Trophoblast cell (in vitro differentiated cells and primary cell): ENCODE data around the gene ADCY2.
A peak's percentile ranks its signal among the peaks of the same experiment; 100 is the strongest.

Experiments
- DNase-seq, 2 donors: peaks; one replicate each; pipeline ENCODE4 v3.0.0-alpha.2; 2016
- H2AFZ ChIP-seq: 2 replicates; pipeline ENCODE4 v1.6.1; 2013; ENCODE audit warnings: low read length, moderate library complexity, mild to moderate bottlenecking; ENCODE audit not compliant: insufficient read depth, poor library complexity
- H2AK5ac ChIP-seq: 2 replicates; pipeline ENCODE4 v1.6.1; 2013; ENCODE audit warnings: mild to moderate bottlenecking, low read length
- H2BK120ac ChIP-seq: 2 replicates; pipeline ENCODE4 v1.6.1; 2013; ENCODE audit warnings: low read length, mild to moderate bottlenecking, moderate library complexity; ENCODE audit not compliant: insufficient read depth, poor library complexity
- H2BK12ac ChIP-seq: 2 replicates; pipeline ENCODE4 v1.6.1; 2013; ENCODE audit warnings: mild to moderate bottlenecking, low read length, moderate library complexity
- H2BK5ac ChIP-seq: 2 replicates; pipeline ENCODE4 v1.6.1; 2013; ENCODE audit warnings: low read length, low read depth, moderate library complexity, mild to moderate bottlenecking; ENCODE audit not compliant: poor library complexity
- H3K14ac ChIP-seq: 2 replicates; pipeline ENCODE4 v1.6.1; 2013; ENCODE audit warnings: mild to moderate bottlenecking, low read length
- H3K18ac ChIP-seq: 2 replicates; pipeline ENCODE4 v1.6.1; 2013; ENCODE audit warnings: mild to moderate bottlenecking, low read length
- H3K23ac ChIP-seq: 2 replicates; pipeline ENCODE4 v1.6.1; 2013; ENCODE audit warnings: low read length
- H3K27ac ChIP-seq: 2 replicates; pipeline ENCODE4 v1.5.1; 2013; ENCODE audit warnings: low read depth, mild to moderate bottlenecking, inconsistent platforms, low read length, moderate library complexity
- H3K27me3 ChIP-seq: 2 replicates; pipeline ENCODE4 v1.6.1; 2013; ENCODE audit warnings: inconsistent platforms, mild to moderate bottlenecking, low read length, moderate library complexity; ENCODE audit not compliant: insufficient read depth
- H3K36me3 ChIP-seq, 2 experiments: 1 replicate in 1 of 2; 2 replicates in 1 of 2; pipeline ENCODE4 v1.6.1; 2013; ENCODE audit warnings: low read length in 2 of 2, mild to moderate bottlenecking in 2 of 2, moderate library complexity in 1 of 2; ENCODE audit not compliant: insufficient read depth in 2 of 2, control insufficient read depth in 1 of 2
- H3K4ac ChIP-seq: 2 replicates; pipeline ENCODE4 v1.6.1; 2013; ENCODE audit warnings: low read depth, mild to moderate bottlenecking, low read length, moderate library complexity
- H3K4me1 ChIP-seq, 2 experiments: 1 replicate in 1 of 2; 2 replicates in 1 of 2; pipeline ENCODE4 v1.6.1; 2013; ENCODE audit warnings: low read length in 2 of 2, mild to moderate bottlenecking in 2 of 2, moderate library complexity in 1 of 2; ENCODE audit not compliant: insufficient read depth in 2 of 2, control insufficient read depth in 1 of 2
- H3K4me2 ChIP-seq: 2 replicates; pipeline ENCODE4 v1.6.1; 2013; ENCODE audit warnings: inconsistent platforms, mild to moderate bottlenecking, low read length, moderate library complexity
- H3K4me3 ChIP-seq: 2 replicates; pipeline ENCODE4 v1.5.1; 2013; ENCODE audit warnings: mild to moderate bottlenecking, low read depth, low read length, inconsistent platforms
- H3K79me1 ChIP-seq: one replicate; pipeline ENCODE4 v1.6.1; 2013; ENCODE audit warnings: low read length
- H3K79me2 ChIP-seq: 2 replicates; pipeline ENCODE4 v1.6.1; 2013; ENCODE audit warnings: low read length, mild to moderate bottlenecking; ENCODE audit not compliant: control insufficient read depth, insufficient read depth, poor library complexity
- H3K9ac ChIP-seq: 2 replicates; pipeline ENCODE4 v1.6.1; 2013; ENCODE audit warnings: mild to moderate bottlenecking, low read length
- H3K9me3 ChIP-seq: 2 replicates; pipeline ENCODE4 v1.6.1; 2013; ENCODE audit warnings: low read depth, mild to moderate bottlenecking, control low read depth, inconsistent platforms, low read length; ENCODE audit not compliant: insufficient read depth
- H4K12ac ChIP-seq: 2 replicates; pipeline ENCODE4 v1.6.1; 2013; ENCODE audit warnings: low read depth, mild to moderate bottlenecking, low read length, moderate library complexity
- H4K8ac ChIP-seq: 2 replicates; pipeline ENCODE4 v1.6.1; 2013; ENCODE audit warnings: low read depth, mild to moderate bottlenecking, low read length, moderate library complexity
- H4K91ac ChIP-seq: one replicate; pipeline ENCODE4 v1.6.1; 2013; ENCODE audit warnings: low read depth, mild to moderate bottlenecking, low read length, moderate library complexity
- WGBS: extraction: QIAGEN DNeasy Blood & Tissue Kit; methylation state at CpG from one replicate; pipeline ENCODE4 v1.1.7; 2013; ENCODE audit warnings: missing lambda C conversion rate; ENCODE audit not compliant: insufficient read length, insufficient coverage; ENCODE audit errors: extremely low coverage; 5-methylcytosine and 5-hydroxymethylcytosine counted together

ADCY2 gene

DNA sequence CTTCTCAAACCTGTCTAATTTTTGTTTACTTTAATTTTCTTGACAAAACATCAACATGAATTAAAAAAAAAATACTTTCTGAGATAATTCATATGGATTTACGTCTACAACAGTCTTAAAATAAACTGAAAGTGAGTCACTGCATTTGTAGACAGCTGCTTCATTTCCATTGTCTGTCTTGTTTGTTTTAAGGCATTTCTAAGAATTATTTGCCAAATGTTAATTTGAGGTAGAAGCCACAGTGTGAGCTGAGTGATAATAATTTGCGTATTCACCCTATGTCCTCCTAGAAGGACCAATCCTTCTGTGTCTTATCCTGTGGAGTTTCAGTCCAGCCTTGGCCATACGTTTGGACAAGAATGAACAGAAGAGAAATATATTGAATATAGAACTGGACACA lies 280.5 kb downstream of the ADCY2 start:
- Histone ChIP-seq H3K27me3 (no peaks in the 10 kb centered on the region), H3K4me3 (no peak overlapping the region), H3K23ac (no peak overlapping the region), H3K79me1 (peaks cover 3% of the 10 kb centered on the region), H3K4me1 (peaks cover 0 to 5% of the 10 kb centered on the region in 2 experiments), H2BK12ac (no peak overlapping the region), H3K9me3 (no peaks in the 10 kb centered on the region), H3K9ac (no peak overlapping the region), H3K4me2 (no peak overlapping the region), H4K8ac (no peak overlapping the region), H2BK120ac (no peak overlapping the region), H2BK5ac (no peak overlapping the region), H3K4ac (no peak overlapping the region), H3K36me3 (no peaks in the 10 kb centered on the region), H3K79me2 (no peaks in the 10 kb centered on the region), H3K14ac (no peak overlapping the region), H4K91ac (no peak overlapping the region), H2AFZ (no peak overlapping the region), H3K27ac (no peak overlapping the region), H3K18ac (no peak overlapping the region), H4K12ac (no peak overlapping the region), H2AK5ac (no peak overlapping the region)
- WGBS, result no CpG with 5 or more reads among the region's 3 CpGs
- DNase-seq, result peak in 1 of 2 donors; percentile 38

DNA sequence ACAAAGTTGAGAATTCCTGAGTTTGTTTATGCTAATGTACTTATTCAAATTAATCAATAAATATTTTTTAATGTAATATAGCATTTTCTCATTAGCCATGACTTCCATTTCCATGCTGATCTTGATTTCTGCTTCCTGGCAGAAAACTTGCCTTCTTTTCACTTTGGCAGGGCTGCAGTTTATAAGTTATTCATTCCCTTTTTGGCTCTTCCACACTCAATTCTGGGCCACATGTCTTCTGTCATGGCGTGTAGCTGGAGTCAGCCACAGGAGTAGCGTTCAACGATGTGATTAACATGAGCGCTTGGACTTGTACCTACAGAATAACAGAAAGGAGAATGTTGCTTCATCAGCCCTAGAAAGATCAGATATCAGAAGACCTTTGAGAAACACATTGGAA lies 282.1 kb downstream of the ADCY2 start:
- Histone ChIP-seq H3K79me1 (peaks cover 3% of the 10 kb centered on the region), H2BK12ac (no peak overlapping the region), H3K23ac (no peak overlapping the region), H3K27ac (no peak overlapping the region), H3K4me3 (no peak overlapping the region), H3K9me3 (no peaks in the 10 kb centered on the region), H2AFZ (no peak overlapping the region), H3K36me3 (no peaks in the 10 kb centered on the region), H4K12ac (no peak overlapping the region), H4K8ac (no peak overlapping the region), H4K91ac (no peak overlapping the region), H3K4me2 (no peak overlapping the region), H3K9ac (no peak overlapping the region), H3K18ac (no peak overlapping the region), H3K14ac (no peak overlapping the region), H3K27me3 (no peaks in the 10 kb centered on the region), H3K79me2 (no peaks in the 10 kb centered on the region), H2BK5ac (no peak overlapping the region), H3K4me1 (peaks cover 0 to 5% of the 10 kb centered on the region in 2 experiments), H3K4ac (no peak overlapping the region), H2BK120ac (no peak overlapping the region), H2AK5ac (no peak overlapping the region)
- WGBS, result no CpG with 5 or more reads among the region's 4 CpGs
- DNase-seq, result no peak

DNA sequence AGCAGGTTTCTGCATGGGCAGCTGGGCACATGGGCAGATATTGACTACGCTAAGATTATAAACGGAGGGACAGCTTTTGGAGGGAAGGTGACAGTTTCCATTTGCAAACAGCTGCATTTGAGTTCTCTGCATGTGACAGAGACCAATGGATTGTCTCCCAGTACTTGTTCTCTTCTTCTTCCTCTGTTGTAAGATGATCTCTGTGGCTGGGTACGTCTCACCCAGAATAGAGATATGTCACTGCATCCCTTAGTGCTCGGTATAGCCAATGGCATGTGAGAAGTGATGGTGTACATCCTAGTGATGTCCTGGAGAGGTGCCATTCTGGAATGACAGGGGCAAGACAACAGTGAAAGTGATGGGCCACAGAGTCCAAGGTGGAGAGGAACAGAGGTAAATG lies 283.7 kb downstream of the ADCY2 start:
- H2BK120ac ChIP-seq, result no peak overlapping the region
- H3K9me3 ChIP-seq, result no peaks in the 10 kb centered on the region
- H3K27me3 ChIP-seq, result no peaks in the 10 kb centered on the region
- H2BK12ac ChIP-seq, result no peak overlapping the region
- H4K8ac ChIP-seq, result no peak overlapping the region
- H4K12ac ChIP-seq, result no peak overlapping the region
- no peak overlapping the region for H3K9ac ChIP-seq
- no peak overlapping the region for H3K23ac ChIP-seq
- H2AFZ ChIP-seq, result no peak overlapping the region
- H4K91ac ChIP-seq, result no peak overlapping the region
- H3K4me1 ChIP-seq, result no peaks in the 10 kb centered on the region
- H3K18ac ChIP-seq, result no peak overlapping the region
- no peak overlapping the region for H3K14ac ChIP-seq
- H3K36me3 ChIP-seq, result no peaks in the 10 kb centered on the region
- DNase-seq, result no peak
- no peak overlapping the region for H3K27ac ChIP-seq
- H3K4ac ChIP-seq, result no peak overlapping the region
- no peaks in the 10 kb centered on the region for H3K79me1 ChIP-seq
- no peak overlapping the region for H2AK5ac ChIP-seq
- no CpG with 5 or more reads among the region's 4 CpGs for WGBS
- H3K4me3 ChIP-seq, result no peak overlapping the region
- no peaks in the 10 kb centered on the region for H3K79me2 ChIP-seq
- no peak overlapping the region for H3K4me2 ChIP-seq
- no peak overlapping the region for H2BK5ac ChIP-seq

DNA sequence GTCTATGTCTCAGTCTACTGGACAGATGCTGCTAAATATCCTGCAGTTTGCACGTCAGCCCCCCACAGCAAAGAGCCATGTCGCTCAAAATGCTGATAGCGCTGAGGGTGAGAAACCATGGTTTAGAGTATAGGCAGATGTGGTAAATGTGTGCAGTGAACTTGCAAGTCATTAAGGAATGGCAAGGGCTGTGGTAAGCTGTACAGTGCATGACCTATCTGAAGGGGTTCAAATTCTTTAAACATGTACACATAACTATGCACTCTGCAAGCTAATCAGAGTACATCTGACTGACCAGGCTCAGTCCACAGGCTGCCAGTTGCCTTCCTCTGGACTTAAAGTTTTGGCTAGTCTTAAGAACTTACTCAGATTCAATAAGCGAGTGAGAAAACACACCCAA lies 284.3 kb downstream of the ADCY2 start:
- Histone ChIP-seq H4K12ac (no peak overlapping the region), H3K27me3 (no peaks in the 10 kb centered on the region), H3K27ac (no peak overlapping the region), H3K4ac (no peak overlapping the region), H2AFZ (no peak overlapping the region), H3K79me1 (no peaks in the 10 kb centered on the region), H4K8ac (no peak overlapping the region), H3K4me1 (no peaks in the 10 kb centered on the region), H3K18ac (no peak overlapping the region), H3K14ac (no peak overlapping the region), H2BK12ac (no peak overlapping the region), H3K23ac (no peak overlapping the region), H2BK5ac (no peak overlapping the region), H3K4me3 (no peak overlapping the region), H4K91ac (no peak overlapping the region), H3K36me3 (no peaks in the 10 kb centered on the region), H3K9ac (no peak overlapping the region), H3K79me2 (no peaks in the 10 kb centered on the region), H2BK120ac (no peak overlapping the region), H3K9me3 (no peaks in the 10 kb centered on the region), H2AK5ac (no peak overlapping the region), H3K4me2 (no peak overlapping the region)
- no CpG with 5 or more reads among the region's 4 CpGs for WGBS
- DNase-seq, result no peak
